ENCODE results near the gene ATP11C.

Gene ATP11C

DNA sequence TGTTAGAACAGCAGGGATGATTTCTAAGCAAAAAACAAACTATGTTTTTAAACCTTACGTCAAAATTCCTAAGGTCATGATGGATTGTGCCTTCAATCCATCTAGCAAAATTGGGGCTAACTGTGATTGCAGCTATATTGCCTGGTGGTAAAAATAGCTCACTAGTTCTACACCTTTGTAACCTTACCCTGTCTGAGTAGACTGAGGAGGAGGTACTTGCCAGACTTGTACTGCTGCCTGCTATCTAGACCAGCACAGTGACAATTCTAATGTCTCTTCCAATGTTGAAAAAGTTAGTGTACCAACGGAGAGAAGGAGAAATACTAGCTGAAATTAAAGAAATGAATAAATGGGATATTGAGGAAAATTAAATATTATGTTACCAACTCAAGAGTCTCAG is 30.3 kb downstream of the ATP11C start:
- no peak for DNase-seq (ENCODE audit: low spot score)
- TF ChIP-seq, protein P1, sequence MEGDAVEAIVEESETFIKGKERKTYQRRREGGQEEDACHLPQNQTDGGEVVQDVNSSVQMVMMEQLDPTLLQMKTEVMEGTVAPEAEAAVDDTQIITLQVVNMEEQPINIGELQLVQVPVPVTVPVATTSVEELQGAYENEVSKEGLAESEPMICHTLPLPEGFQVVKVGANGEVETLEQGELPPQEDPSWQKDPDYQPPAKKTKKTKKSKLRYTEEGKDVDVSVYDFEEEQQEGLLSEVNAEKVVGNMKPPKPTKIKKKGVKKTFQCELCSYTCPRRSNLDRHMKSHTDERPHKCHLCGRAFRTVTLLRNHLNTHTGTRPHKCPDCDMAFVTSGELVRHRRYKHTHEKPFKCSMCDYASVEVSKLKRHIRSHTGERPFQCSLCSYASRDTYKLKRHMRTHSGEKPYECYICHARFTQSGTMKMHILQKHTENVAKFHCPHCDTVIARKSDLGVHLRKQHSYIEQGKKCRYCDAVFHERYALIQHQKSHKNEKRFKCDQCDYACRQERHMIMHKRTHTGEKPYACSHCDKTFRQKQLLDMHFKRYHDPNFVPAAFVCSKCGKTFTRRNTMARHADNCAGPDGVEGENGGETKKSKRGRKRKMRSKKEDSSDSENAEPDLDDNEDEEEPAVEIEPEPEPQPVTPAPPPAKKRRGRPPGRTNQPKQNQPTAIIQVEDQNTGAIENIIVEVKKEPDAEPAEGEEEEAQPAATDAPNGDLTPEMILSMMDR (IDR thresholded peaks at IDR 0.05; ENCODE audit: extremely low read depth, missing control alignments), result no peak

DNA sequence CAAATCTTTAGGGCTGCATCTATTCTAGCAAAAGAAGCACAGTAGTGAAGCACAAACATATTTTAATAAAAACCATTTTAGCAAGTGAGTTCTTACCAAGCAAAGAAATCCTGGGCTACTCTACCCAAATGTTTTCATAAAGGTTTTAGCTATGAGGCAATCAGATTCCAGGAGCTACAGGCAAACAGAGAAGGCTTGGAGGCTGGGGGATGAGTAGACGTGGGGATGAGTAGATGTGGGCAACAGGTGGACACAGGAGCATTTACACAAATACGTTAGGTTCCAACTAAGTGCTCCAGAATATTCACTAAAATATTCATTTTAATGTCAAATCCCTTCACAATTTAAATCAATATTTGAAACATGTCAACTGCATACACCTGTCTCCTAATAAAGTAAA is 34.5 kb downstream of the ATP11C start:
- DNase-seq (ENCODE audit: low spot score), result no peak
- TF ChIP-seq, protein P1 (IDR thresholded peaks at IDR 0.05; ENCODE audit: extremely low read depth, missing control alignments), result no peak

DNA sequence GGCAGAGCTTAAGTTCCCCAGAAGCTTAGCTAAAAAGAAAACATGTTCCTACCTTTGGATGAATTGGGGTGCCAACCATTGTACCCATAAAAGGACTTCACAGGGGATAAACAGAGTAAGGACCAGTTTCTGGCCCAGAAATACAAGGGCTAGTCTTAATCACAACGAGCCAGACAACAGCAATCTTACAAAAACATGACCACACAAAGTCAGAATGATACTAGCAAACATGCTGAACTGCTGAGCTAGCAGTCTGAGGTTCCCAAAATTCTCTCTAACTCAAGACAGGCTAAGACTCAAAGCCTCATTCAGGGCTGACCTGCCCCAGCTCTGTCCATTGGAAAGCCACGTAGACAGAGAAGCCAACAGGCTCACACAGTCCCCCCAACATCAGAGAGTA is 40.3 kb downstream of the ATP11C start:
- DNase-seq (ENCODE audit: low spot score), result peak; percentile 7
- TF ChIP-seq, protein P1 (IDR thresholded peaks at IDR 0.05; ENCODE audit: extremely low read depth, missing control alignments), result no peak

DNA sequence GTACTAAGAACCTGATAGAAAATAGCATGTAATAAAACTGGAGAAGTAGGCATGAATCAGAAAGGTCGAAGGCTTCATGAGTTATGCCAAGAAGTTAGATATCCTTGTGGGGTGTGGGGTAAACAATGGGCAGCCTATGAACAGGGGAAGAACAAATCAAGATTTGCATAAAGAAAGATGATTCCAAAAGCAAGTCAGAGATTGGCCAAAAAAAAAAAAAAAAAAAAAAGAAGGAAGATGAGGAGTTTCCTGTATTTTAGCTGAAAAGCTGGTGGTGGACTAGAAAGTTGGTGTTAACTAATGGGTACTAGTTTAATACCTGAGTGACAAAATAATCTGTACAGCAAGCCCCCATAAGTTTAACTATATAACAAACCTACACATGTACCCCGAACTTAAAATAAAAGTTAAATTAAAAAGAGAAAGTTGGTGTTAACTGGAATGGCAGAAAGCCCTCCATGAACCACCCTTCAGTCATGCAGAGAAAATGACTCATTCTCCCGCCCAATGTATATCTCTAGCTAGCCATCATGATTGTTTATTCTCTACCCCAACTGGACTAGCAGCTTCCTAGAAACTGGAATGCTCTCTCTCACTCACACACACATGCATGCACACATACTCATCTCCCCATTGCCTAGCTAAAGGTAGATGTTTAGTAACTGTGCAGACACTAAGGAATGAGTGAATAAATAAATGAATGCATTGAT is 41.7 kb downstream of the ATP11C start:
- DNase-seq (ENCODE audit: low spot score), result no peak
- TF ChIP-seq, protein P1 (IDR thresholded peaks at IDR 0.05; ENCODE audit: extremely low read depth, missing control alignments), result no peak

DNA sequence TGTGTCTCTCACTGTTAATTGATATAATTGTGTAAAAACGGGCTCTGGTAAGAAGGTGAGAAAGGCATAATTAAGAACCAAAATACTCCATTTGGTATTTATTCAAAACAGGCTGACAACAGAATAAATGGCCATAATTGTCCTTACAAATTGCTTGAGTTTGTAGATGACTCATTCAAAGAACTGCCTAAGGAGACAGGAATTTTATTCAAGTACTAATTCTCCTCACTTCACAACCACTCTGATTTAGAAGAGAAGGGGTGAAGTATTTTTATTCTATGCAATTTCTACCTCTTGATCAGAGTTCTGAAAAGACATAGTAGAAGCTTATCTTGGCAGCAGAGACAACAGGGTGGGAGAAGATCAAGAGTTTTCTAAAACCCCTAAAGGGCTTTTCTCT is 43.1 kb downstream of the ATP11C start:
- DNase-seq (ENCODE audit: low spot score), result no peak
- TF ChIP-seq, protein P1 (IDR thresholded peaks at IDR 0.05; ENCODE audit: extremely low read depth, missing control alignments), result no peak

DNA sequence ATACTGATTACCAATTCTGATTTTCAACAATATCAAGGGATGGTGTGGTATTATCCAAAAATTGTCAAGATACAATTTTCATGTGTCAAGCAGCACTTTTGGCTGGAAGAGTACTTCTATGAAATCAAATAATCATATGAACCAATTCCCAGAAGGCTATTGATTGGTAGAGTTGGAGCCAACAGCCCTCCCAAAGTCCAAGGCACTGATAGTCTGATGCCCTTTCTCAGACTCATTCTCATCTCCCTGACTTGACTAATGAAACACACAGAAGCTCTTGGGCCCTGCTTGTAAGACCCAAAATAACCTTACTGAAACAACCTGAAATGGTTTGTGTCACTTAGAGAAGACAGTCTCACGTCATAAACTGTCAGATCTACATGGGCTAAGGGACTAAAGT is 48.9 kb downstream of the ATP11C start:
- TF ChIP-seq, protein P1 (IDR thresholded peaks at IDR 0.05; ENCODE audit: extremely low read depth, missing control alignments), result no peak

DNA sequence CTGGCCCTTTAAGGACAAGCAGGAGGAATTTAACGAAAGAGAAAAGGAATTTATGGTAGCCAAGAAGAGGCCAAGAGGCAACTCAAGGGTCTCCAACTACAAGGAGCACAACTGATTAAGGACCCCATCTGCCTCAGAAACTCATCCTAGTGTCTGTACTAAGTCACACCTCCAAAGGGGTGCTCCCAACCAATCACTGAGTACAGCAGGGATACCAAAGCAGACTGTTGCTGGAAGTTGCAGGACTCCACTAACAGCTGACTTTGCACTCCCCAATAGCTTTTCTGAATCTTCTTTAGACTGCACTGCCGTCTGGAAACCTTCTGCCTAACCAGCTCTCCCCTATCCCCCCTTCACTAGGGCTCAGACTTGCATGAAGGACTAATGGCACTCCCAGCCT is 50.6 kb downstream of the ATP11C start:
- no peak for DNase-seq (ENCODE audit: low spot score)
- TF ChIP-seq, protein P1 (IDR thresholded peaks at IDR 0.05; ENCODE audit: extremely low read depth, missing control alignments), result no peak

More for the DNA sequence above, 48.9 kb downstream of the ATP11C start:
- no peak for DNase-seq (ENCODE audit: low spot score)

Data from GM20000 (cell line).